ENCODE data around the gene RCBTB2. TPM values are rescaled to one million over a fixed set of nuclear protein-coding genes. Genes with fewer than 3 reads are reported as not detected.
"Not testable (repeated sequence)": the region's sequence is repeated elsewhere in the genome, so short reads cannot be mapped to it uniquely, and the experiment has no call there.

Gene RCBTB2
- total and polyA plus RNA-seq, 9 donors = 8.2 to 22.6 (median 14.2) TPM

DNA sequence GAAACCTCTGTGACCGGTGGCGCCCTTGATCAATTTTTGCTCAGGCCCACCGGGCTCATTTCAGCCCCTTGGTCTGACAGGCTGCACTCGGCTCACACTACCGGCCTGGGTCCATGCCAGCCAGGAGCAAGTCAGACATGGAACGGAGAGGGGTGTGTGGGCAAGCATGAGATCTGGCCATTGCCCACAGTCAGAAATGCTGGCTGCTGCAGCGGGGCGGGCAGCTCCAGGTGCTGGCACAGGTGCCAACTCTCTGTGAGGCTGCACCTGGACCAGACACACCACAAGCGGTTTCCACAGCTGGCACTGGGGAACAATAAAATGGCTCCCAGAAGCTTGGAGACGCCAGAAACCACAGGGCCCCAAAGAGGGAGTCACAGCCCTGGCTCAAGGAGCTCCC, 76.3 kb downstream of the RCBTB2 start:
- no peaks in the 10 kb centered on the region for H3K9me3 ChIP-seq
- no peak for DNase-seq
- TF ChIP-seq POLR2A (IDR thresholded peaks at IDR 0.05) (no peak), EP300 (IDR thresholded peaks at IDR 0.05) (no peak)
- TF ChIP-seq, protein P1, sequence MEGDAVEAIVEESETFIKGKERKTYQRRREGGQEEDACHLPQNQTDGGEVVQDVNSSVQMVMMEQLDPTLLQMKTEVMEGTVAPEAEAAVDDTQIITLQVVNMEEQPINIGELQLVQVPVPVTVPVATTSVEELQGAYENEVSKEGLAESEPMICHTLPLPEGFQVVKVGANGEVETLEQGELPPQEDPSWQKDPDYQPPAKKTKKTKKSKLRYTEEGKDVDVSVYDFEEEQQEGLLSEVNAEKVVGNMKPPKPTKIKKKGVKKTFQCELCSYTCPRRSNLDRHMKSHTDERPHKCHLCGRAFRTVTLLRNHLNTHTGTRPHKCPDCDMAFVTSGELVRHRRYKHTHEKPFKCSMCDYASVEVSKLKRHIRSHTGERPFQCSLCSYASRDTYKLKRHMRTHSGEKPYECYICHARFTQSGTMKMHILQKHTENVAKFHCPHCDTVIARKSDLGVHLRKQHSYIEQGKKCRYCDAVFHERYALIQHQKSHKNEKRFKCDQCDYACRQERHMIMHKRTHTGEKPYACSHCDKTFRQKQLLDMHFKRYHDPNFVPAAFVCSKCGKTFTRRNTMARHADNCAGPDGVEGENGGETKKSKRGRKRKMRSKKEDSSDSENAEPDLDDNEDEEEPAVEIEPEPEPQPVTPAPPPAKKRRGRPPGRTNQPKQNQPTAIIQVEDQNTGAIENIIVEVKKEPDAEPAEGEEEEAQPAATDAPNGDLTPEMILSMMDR (IDR thresholded peaks at IDR 0.05) = no peak
- no peak overlapping the region for H3K4me3 ChIP-seq
- no peak overlapping the region for H3K27ac ChIP-seq
- no peaks in the 10 kb centered on the region for H3K36me3 ChIP-seq
- no peaks in the 10 kb centered on the region for H3K27me3 ChIP-seq
- whole genome bisulfite sequencing, 3 donors = 96 to 97% (median 97%) methylated on average over 10 of the region's 10 CpGs
- no peaks in the 10 kb centered on the region for H3K4me1 ChIP-seq (ENCODE audit: insufficient read depth)
- intact Hi-C loops (cut with DNase I) = no loop called here

DNA sequence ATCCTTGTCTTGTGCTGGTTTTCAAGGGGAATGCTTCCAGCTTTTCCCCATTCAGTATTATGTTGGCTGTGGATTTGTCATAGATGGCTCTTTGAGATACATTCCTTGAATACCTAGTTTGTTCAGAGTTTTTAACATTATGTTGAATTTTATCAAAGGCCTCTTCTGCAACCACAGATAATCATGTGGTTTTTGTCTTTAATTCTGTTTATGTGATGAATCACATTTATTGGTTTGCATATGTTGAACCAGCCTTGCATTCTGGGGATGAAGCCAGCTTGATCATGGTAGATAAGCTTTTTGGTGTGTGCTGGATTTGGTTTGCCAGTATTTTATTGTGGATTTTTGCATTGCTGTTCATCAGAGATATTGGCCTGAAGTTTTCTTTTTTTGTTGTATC, 81.7 kb downstream of the RCBTB2 start:
- H3K4me3 ChIP-seq; H3K9me3 ChIP-seq; DNase-seq; H3K27ac ChIP-seq; intact Hi-C loops (cut with DNase I); H3K27me3 ChIP-seq; H3K36me3 ChIP-seq; H3K4me1 ChIP-seq (ENCODE audit: insufficient read depth): not testable (repeated sequence)

DNA sequence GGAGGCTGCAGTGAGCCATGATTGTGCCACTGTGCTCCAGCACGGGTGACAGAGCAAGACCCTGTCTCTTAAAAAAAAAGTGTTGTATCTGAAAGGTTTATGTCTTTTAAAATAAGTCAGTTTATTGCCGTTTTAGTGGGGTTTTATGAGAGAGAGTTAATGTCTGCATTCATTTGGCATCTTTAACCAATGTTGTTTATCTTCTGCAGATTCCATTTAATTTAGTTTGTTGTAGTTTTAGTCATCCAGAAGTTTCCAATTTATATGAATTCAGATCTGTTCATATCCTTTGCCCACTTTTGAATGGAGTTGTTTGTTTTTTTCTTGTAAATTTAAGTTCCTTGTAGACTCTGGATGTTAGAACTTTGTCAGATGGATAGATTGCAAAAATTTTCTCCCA, 83.2 kb downstream of the RCBTB2 start:
- 85 to 95% (median 89%) methylated on average over 2 of the region's 2 CpGs for WGBS, 3 donors
- no peak overlapping the region for H3K27ac ChIP-seq
- H3K27me3 ChIP-seq = no peaks in the 10 kb centered on the region
- no peak for TF ChIP-seq POLR2A (IDR thresholded peaks at IDR 0.05)
- TF ChIP-seq EP300 (IDR thresholded peaks at IDR 0.05) = no peak
- TF ChIP-seq, protein P1 (IDR thresholded peaks at IDR 0.05) = no peak
- H3K4me3 ChIP-seq = no peak overlapping the region
- intact Hi-C loops (cut with DNase I) = no loop called here
- H3K4me1 ChIP-seq (ENCODE audit: insufficient read depth) = no peaks in the 10 kb centered on the region
- DNase-seq = no peak
- no peaks in the 10 kb centered on the region for H3K9me3 ChIP-seq
- H3K36me3 ChIP-seq = no peaks in the 10 kb centered on the region

DNA sequence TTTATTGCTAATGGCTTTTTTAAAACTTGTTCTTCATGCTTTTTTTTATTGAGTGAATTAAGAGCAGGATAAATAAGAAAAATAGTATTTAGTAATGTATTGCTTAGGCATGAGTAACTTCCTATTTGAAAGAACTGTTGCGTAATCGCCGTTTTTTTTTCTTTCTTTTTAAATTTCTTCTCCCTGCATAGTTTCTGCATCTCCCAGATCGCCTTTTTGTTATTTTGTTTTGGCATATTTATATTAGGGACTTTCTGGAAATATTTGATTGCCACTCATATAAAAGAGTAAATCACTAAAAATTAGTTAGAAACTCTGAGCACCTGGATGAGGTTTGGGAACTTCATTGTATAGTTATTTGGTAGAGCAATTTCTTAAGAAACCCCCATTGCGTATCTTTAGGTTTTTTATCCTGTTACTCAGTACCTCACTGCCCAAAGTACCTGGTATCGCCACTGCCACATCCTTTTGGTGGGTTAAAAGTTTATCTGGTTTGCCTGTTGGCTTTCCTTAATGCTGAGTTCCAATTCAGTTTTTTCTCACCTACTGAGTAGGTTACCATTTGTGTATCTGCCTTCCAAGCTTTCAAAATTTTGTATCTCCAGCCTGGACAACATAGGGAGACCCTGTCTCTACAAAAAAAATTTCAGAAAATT, 83.8 kb downstream of the RCBTB2 start:
- no peak overlapping the region for H3K27ac ChIP-seq
- no peaks in the 10 kb centered on the region for H3K36me3 ChIP-seq
- no peak for DNase-seq
- H3K9me3 ChIP-seq = no peaks in the 10 kb centered on the region
- H3K4me3 ChIP-seq = no peak overlapping the region
- H3K27me3 ChIP-seq = no peaks in the 10 kb centered on the region
- peaks cover 2% of the 10 kb centered on the region for H3K4me1 ChIP-seq (ENCODE audit: insufficient read depth)
- TF ChIP-seq POLR2A (IDR thresholded peaks at IDR 0.05) (no peak), EP300 (IDR thresholded peaks at IDR 0.05) (no peak)
- TF ChIP-seq, protein P1 (IDR thresholded peaks at IDR 0.05) = no peak
- intact Hi-C loops (cut with DNase I) = no loop called here
- 62 to 66% (median 65%) methylated on average over 6 of the region's 6 CpGs for WGBS, 3 donors

DNA sequence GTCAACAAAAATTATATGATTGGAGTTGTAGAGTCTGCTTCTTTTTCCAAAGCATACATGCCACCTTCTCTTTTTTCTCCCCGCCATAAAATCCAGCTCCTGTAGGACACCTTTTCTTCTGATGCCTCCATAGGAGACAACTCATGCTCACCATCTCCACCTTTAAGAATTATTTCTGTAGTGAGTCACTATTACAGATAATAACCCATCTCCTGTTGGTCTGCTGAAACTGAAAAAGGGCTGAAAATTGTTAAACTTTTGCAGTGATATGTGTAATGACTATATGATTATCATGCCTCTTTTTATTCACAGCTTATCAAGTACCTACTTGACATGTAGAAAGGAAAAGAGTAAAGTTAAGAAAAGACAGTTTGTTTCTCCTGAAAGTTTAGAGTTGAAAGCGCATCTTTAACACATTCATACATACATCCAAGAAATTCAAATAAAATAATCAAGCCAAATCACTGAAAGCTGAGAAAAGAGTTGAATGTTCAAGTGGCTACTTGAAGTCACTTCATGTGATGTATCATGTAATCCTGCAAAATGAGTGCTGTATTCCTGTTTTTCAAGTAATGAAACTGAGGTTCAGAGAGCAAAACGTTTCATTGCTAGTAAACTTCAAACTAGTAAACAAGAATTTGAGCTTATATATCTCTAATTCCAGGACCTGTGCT, 84.5 kb downstream of the RCBTB2 start:
- H3K4me3 ChIP-seq = no peak overlapping the region
- H3K27ac ChIP-seq = no peak overlapping the region
- 75 to 80% (median 77%) methylated on average over 3 of the region's 3 CpGs for WGBS, 3 donors
- peaks cover 2% of the 10 kb centered on the region for H3K4me1 ChIP-seq (ENCODE audit: insufficient read depth)
- TF ChIP-seq, protein P1 (IDR thresholded peaks at IDR 0.05) = no peak
- TF ChIP-seq POLR2A (IDR thresholded peaks at IDR 0.05) = no peak
- TF ChIP-seq EP300 (IDR thresholded peaks at IDR 0.05) = no peak
- H3K27me3 ChIP-seq = no peaks in the 10 kb centered on the region
- no peak for DNase-seq
- intact Hi-C loops (cut with DNase I) = no loop called here
- H3K9me3 ChIP-seq = no peaks in the 10 kb centered on the region
- H3K36me3 ChIP-seq = no peaks in the 10 kb centered on the region

Data from ovary (tissue), 9 donors.